Raji (cell line): ENCODE measurements around the gene GMPS.

Experiments used
- POLR2A ChIP-seq: IDR thresholded peaks from 2 replicates; pipeline ENCODE4 v1.6.1; 2011; ENCODE audit warnings: low read depth, low read length, control low read depth; ENCODE audit not compliant: insufficient read depth

GMPS gene

GRCh38 chr3:155912579-155913190 is 42.2 kb downstream of the GMPS start:
- TF ChIP-seq POLR2A = no peak

- no peak for TF ChIP-seq POLR2A
Observed at GRCh38 chr3:155917781-155918180, 47.3 kb downstream of the GMPS start.

DNA sequence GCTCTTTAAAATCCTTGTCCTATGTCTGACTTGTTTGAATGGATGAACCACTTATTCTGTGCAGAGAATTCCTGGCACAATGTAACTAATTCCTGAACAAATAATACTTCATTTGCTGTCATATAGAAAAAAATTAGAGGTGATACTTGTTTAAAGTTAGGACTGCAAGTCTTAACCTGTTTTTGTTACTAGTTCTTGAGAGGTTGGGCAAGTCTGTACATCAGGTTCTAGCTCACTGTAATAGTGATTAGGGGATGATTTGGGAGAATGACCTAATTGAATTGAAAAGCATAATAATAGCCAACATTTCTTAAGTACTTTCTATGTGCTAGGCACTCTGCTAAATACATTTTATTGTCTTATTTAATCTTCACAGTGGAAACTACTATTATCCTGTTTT is 49.3 kb downstream of the GMPS start:
- no peak for TF ChIP-seq POLR2A

DNA sequence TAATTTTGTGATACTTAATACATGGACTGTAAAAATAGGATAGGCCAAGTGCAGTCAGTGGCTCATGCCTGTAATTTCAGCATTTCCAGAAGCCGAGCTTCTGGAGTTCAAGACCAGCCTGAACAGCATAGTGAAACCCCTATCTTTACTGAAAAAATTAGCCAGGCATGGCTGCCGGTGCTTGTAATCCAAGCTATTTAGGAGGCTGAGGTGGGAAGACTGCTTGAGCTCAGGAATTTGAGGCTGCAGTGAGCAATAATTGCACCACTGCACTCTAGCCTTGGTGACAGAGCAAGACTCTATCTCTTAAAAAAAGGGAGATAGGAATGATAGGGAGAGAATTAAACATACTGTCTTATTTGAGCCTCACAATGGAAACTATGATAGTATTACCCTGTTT is 51.0 kb downstream of the GMPS start:
- TF ChIP-seq POLR2A = no peak

DNA sequence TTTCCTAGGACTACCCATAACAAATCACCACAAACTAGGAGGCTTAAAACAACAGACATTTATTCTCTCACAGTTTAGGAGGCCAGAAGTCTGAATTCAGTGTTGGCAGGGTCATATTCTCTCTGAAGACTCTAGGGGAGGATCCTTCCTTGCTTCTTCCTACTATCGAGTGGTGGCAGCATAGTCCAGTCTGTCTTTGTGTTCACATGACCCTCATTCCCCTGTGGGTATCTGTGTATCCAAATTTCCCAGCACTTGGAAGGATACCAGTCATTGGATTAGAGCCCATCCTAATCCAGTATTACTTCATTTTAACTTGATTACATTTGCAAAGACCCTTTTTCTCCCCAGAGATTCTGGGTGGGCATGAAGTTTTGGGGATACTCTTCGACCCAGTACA is 63.8 kb downstream of the GMPS start:
- no peak for TF ChIP-seq POLR2A

GRCh38 chr3:155938409-155938808 is 68.0 kb downstream of the GMPS start:
- no peak for TF ChIP-seq POLR2A

DNA sequence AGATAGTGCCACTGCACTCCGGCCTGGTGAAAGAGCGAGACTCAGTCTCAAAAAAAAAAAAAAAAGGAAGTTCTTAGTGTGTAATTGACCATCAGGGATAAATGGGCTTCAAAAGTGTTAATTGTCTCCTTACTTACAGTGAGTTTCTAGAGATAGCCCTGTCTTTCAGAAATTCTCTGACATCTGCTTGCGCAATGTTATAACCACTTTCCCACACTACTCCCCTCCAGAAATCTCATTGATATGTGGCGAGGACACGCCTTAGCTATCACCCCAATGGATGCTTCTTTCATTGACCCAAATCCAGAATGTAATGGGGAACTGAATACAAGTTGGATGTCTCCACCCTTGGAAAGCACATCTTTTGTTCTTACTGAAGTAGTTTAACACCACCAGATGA is 70.9 kb downstream of the GMPS start:
- no peak for TF ChIP-seq POLR2A

DNA sequence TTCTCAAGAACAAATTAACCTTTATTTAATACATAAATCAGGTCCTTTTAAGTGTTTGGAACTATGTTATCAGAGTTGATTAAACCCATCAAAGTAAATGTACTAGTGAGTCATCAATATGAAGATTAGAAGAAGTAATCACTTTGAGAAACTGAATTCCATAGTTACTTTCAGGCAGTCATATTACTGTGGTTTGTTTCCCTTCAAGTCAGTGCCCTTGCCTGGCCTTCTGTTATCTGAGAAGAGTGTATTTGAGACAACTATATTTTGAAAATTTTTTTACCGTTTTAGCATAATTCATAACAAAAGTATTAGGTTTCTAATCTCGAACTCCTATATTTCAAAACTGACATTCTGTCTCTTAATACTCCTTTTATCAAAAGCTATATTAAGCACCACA is 73.6 kb downstream of the GMPS start:
- TF ChIP-seq POLR2A = no peak

- TF ChIP-seq POLR2A = no peak
Observed at GRCh38 chr3:155946178-155946577, 75.7 kb downstream of the GMPS start.

GRCh38 chr3:155948476-155948875 is 78.0 kb downstream of the GMPS start:
- TF ChIP-seq POLR2A = no peak

- no peak for TF ChIP-seq POLR2A
Observed at GRCh38 chr3:155949453-155950217, 79.2 kb downstream of the GMPS start.

DNA sequence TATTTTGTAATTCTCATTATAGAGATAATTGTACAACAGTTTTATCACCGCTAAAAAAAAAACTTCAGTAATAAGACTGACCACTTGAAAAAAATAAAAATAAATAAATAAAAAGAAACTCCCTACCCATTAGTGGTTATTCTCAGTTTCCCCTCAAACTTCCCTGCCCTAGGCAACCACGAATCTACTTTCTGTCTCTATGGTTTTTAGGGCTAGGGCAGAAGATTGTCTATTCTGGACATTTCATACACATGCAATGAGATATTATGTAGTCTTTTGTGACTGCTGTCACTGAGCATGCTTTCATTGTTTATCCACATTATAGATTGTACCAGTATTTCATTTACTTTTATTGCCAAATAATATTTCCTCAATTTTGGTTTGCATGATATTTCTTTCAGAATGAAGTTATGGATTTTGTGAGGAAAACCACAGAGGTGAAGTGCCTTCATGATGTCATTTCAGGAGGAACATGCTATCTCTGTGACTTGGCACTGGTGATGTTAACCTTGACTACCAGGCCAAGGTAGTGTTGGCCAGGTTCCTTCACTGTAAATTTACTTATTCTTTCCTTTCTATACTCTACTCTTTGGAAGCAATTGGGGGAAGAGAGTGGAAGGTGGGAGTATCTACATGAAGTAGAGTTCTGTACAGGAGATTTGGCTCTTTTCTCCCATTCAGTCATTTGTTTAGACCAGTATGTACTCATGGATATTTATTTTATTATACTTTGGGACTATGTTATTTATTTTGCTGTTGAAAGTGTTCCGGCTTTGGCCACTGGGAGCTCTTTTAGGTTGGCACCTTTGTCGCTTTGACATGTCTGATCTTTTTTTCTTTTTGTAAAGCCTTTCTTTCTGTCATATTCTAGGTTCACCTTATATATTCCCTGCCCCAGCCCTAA is 86.3 kb downstream of the GMPS start:
- TF ChIP-seq POLR2A = no peak

DNA sequence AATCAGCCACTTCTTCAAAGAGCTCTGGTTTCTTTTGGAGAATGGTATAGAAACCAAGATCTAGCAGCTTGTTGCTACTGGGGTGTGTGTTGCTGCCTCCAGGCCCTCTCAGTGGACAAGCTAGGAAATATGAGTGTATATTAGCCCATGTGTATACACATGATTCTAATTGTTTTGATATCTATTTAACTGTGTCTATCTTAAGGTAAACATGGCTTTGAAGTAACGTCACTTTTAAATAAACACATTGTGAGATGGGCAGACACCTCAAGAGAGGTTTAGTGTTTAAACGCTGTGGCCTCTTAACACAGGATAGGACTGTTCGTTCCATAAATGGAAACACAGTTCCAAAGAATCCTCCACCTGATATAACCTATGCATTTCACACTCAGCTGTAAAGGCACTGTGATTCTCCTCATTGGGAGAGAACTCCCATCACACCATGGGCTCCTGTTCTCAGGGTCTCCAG is 87.0 kb downstream of the GMPS start:
- no peak for TF ChIP-seq POLR2A

- no peak for TF ChIP-seq POLR2A
Observed at GRCh38 chr3:155958676-155959075, 88.2 kb downstream of the GMPS start.

DNA sequence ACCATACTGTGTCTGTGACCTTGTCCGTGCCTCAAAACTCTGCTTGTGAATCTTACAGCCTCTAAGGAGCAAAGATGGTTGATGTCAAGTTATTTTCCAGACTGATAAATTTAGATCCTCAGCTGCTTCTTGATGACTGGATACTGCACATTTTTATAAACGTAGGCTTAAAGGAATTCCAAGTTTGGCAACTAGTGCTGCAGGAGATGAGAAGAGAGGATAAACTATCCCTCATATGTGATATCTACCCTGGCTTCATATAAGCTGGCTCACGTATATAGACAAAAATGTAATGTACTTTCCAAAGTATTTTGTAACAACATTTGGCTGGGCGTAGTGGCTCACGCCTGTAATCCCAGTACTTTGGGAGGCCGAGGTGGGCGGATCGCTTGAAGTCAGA is 89.6 kb downstream of the GMPS start:
- no peak for TF ChIP-seq POLR2A

- TF ChIP-seq POLR2A = no peak
Observed at GRCh38 chr3:155963570-155963969, 93.1 kb downstream of the GMPS start.

DNA sequence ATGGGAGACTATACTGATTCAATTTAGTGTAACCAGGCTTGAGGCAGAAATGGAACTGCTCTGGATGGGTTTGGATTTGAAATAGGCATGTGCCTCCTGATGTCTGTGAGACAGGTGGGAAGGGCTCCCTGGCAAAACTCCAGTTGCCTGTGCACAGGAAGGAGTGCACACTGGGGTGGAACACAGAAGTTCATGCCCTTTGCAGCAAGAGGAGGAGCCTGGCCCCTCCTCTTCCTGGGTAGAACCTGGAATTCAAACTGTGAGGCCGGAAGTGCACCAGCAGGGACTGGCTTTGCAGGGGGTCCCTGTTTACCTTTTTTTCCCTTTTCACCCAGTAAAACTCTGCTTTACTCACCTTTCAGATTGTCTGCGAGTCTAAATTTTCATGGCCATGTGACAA is 99.9 kb downstream of the GMPS start:
- no peak for TF ChIP-seq POLR2A
